Neural cell (in vitro differentiated cells): ENCODE results near the gene ARHGAP35. TPM values are rescaled to one million over a fixed set of nuclear protein-coding genes. Genes with fewer than 3 reads are reported as not detected.
A peak's percentile ranks its signal among the peaks of the same experiment; 100 is the strongest.

Experiments
- H2AFZ ChIP-seq: fragments of 200-600, 300-800 bp; sonication (generic), shearing (Covaris generic); 2 replicates; pipeline ENCODE4 v1.6.0; 2014; ENCODE audit warnings: low read depth, mild to moderate bottlenecking, antibody characterized with exemption, low read length, moderate library complexity
- H3F3A ChIP-seq: fragments of 200-600 bp; shearing (Covaris generic); 2 replicates; pipeline ENCODE4 v1.6.1; 2016; ENCODE audit warnings: mild to moderate bottlenecking, moderate library complexity, mixed read lengths, antibody characterized with exemption, low read length; ENCODE audit not compliant: insufficient read depth, poor library complexity, severe bottlenecking
- H3K27ac ChIP-seq: fragments of 200-600, 300-800 bp; sonication (generic), shearing (Covaris generic); 2 replicates; pipeline ENCODE4 v1.5.1; 2014; ENCODE audit warnings: mild to moderate bottlenecking, low read length, moderate library complexity
- H3K27me3 ChIP-seq: fragments of 300-800, 200-600 bp; sonication (generic), shearing (Covaris generic); 2 replicates; pipeline ENCODE4 v1.6.0; 2014; ENCODE audit warnings: mild to moderate bottlenecking, low read depth, low read length, moderate library complexity; ENCODE audit not compliant: insufficient read depth
- H3K36me3 ChIP-seq: fragments of 300-800, 200-600 bp; sonication (generic), shearing (Covaris generic); 2 replicates; pipeline ENCODE4 v1.5.1; 2014; ENCODE audit warnings: mild to moderate bottlenecking, antibody characterized with exemption, low read length, moderate library complexity; ENCODE audit not compliant: insufficient read depth
- H3K4me2 ChIP-seq: fragments of 300-800, 200-600 bp; sonication (generic), shearing (Covaris generic); 2 replicates; pipeline ENCODE4 v1.6.0; 2014; ENCODE audit warnings: mild to moderate bottlenecking, low read length
- H3K4me3 ChIP-seq: fragments of 300-800, 200-600 bp; sonication (generic), shearing (Covaris generic); 2 replicates; pipeline ENCODE4 v1.5.1; 2014; ENCODE audit warnings: mild to moderate bottlenecking, low read length, moderate library complexity
- H3K79me2 ChIP-seq: fragments of 200-600 bp; shearing (Covaris generic); replicated peaks from 2 replicates; pipeline ENCODE4 v1.6.0; 2014; ENCODE audit warnings: mild to moderate bottlenecking, low read length, moderate library complexity; ENCODE audit not compliant: insufficient read depth
- H3K9ac ChIP-seq: fragments of 300-800, 200-600 bp; sonication (generic), shearing (Covaris generic); 2 replicates; pipeline ENCODE4 v1.6.1; 2016; ENCODE audit warnings: mild to moderate bottlenecking, low read length, mixed read lengths
- H3K9me2 ChIP-seq: fragments of 200-600 bp; shearing (Covaris generic); 2 replicates; pipeline ENCODE4 v1.6.1; 2016; ENCODE audit warnings: mild to moderate bottlenecking, low read length, mixed read lengths; ENCODE audit not compliant: insufficient read depth
- H3K9me3 ChIP-seq: fragments of 200-600, 300-800 bp; sonication (generic), shearing (Covaris generic); 2 replicates; pipeline ENCODE4 v1.6.1; 2016; ENCODE audit warnings: mild to moderate bottlenecking, mixed run types, low read length, moderate library complexity, mixed read lengths
- H4K20me1 ChIP-seq: fragments of 200-600 bp; shearing (Covaris generic); 2 replicates; pipeline ENCODE4 v1.6.1; 2016; ENCODE audit warnings: mild to moderate bottlenecking, mixed run types; ENCODE audit not compliant: insufficient read depth
- CTCF ChIP-seq: fragments of 450-650 bp; IDR thresholded peaks from 2 replicates; pipeline ENCODE4 v1.5.1; 2014; ENCODE audit warnings: antibody characterized with exemption, mild to moderate bottlenecking, moderate library complexity; ENCODE audit not compliant: poor library complexity, severe bottlenecking
- EP300 ChIP-seq: fragments of 450-650 bp; conservative IDR thresholded peaks from 2 replicates; pipeline ENCODE4 v1.6.1; 2014; ENCODE audit warnings: antibody characterized with exemption, mild to moderate bottlenecking, moderate library complexity; ENCODE audit not compliant: poor library complexity, severe bottlenecking
- EZH2 ChIP-seq: fragments of 200-600, 300-800 bp; shearing (Covaris generic), sonication (generic); IDR thresholded peaks from 2 replicates; pipeline ENCODE4 v1.6.1; 2014; ENCODE audit warnings: antibody characterized with exemption, low read length, borderline replicate concordance, mild to moderate bottlenecking; ENCODE audit not compliant: insufficient read depth, poor library complexity, severe bottlenecking
- MXI1 ChIP-seq: fragments of 450-650 bp; conservative IDR thresholded peaks from 2 replicates; pipeline ENCODE4 v1.6.1; 2014; ENCODE audit warnings: antibody characterized with exemption, mild to moderate bottlenecking; ENCODE audit not compliant: poor library complexity, severe bottlenecking
- POLR2AphosphoS5 ChIP-seq: IDR thresholded peaks from 2 replicates; pipeline ENCODE4 v1.6.1; 2012
- RAD21 ChIP-seq: fragments of 450-650 bp; conservative IDR thresholded peaks from 2 replicates; pipeline ENCODE4 v1.6.1; 2014; ENCODE audit warnings: antibody characterized with exemption, mild to moderate bottlenecking, moderate library complexity
- REST ChIP-seq: IDR thresholded peaks from 2 replicates; pipeline ENCODE4 v1.6.1; 2012; ENCODE audit warnings: borderline replicate concordance
- SMC3 ChIP-seq: fragments of 450-650 bp; conservative IDR thresholded peaks from 2 replicates; pipeline ENCODE4 v1.6.1; 2014; ENCODE audit warnings: antibody characterized with exemption, mild to moderate bottlenecking, moderate library complexity; ENCODE audit not compliant: poor library complexity
- TAF1 ChIP-seq: IDR thresholded peaks from 2 replicates; pipeline ENCODE4 v1.6.1; 2012; ENCODE audit warnings: low read depth
- polyA plus RNA-seq: library from polyadenylated mRNA; depleted of rRNA; stranded (reverse); fragments of >200 nt; gene quantifications from 2 replicates; pipeline ENCODE4 v1.2.3, GENCODE V29; 2014

Gene ARHGAP35
- polyA plus RNA-seq, 1 donor from 2014 or later = 29.5 TPM

GRCh38 chr19:46839752-46840497 is 20.9 kb upstream of the ARHGAP35 start:
- H3K27ac ChIP-seq = no peak overlapping the region
- H3K9ac ChIP-seq = no peak overlapping the region
- H3K9me3 ChIP-seq = no peaks in the 10 kb centered on the region
- H2AFZ ChIP-seq = no peak overlapping the region
- H3K4me3 ChIP-seq = no peak overlapping the region
- H4K20me1 ChIP-seq = no peaks in the 10 kb centered on the region
- TF ChIP-seq MXI1 (no peak), SMC3 (no peak)
- no peaks in the 10 kb centered on the region for H3F3A ChIP-seq
- H3K36me3 ChIP-seq = no peaks in the 10 kb centered on the region
- no peak overlapping the region for H3K4me2 ChIP-seq
- no peaks in the 10 kb centered on the region for H3K79me2 ChIP-seq
- H3K9me2 ChIP-seq = no peaks in the 10 kb centered on the region
- no peaks in the 10 kb centered on the region for H3K27me3 ChIP-seq

- no peaks in the 10 kb centered on the region for H3F3A ChIP-seq
- no peaks in the 10 kb centered on the region for H3K27me3 ChIP-seq
- H3K36me3 ChIP-seq = no peaks in the 10 kb centered on the region
- no peak overlapping the region for H3K9ac ChIP-seq
- TF ChIP-seq CTCF = peak; percentile 94
- TF ChIP-seq SMC3 = peak; percentile 95
- TF ChIP-seq RAD21 = peak; percentile 89
- TF ChIP-seq POLR2AphosphoS5 = no peak
- H3K4me3 ChIP-seq = no peak overlapping the region
- no peak overlapping the region for H3K27ac ChIP-seq
- H3K4me2 ChIP-seq = no peak overlapping the region
- no peaks in the 10 kb centered on the region for H3K79me2 ChIP-seq
- no peaks in the 10 kb centered on the region for H3K9me2 ChIP-seq
- H2AFZ ChIP-seq = no peak overlapping the region
- H3K9me3 ChIP-seq = no peaks in the 10 kb centered on the region
- H4K20me1 ChIP-seq = no peaks in the 10 kb centered on the region
Measured at GRCh38 chr19:46840498-46840942, 20.3 kb upstream of the ARHGAP35 start.

GRCh38 chr19:46841458-46842083 is 19.2 kb upstream of the ARHGAP35 start:
- Histone ChIP-seq H3K4me3 (no peak overlapping the region), H3K9me3 (no peaks in the 10 kb centered on the region), H3K9ac (no peak overlapping the region), H3K79me2 (no peaks in the 10 kb centered on the region), H3K27ac (no peak overlapping the region), H3K36me3 (no peaks in the 10 kb centered on the region), H3K27me3 (no peaks in the 10 kb centered on the region), H2AFZ (no peak overlapping the region), H3K9me2 (no peaks in the 10 kb centered on the region), H3K4me2 (no peak overlapping the region), H3F3A (no peaks in the 10 kb centered on the region), H4K20me1 (no peaks in the 10 kb centered on the region)
- TF ChIP-seq TAF1 (no peak), CTCF (no peak), EZH2 (no peak), REST (no peak), SMC3 (no peak), POLR2AphosphoS5 (no peak), RAD21 (no peak), MXI1 (no peak), EP300 (no peak)
